CD4-positive, alpha-beta T cell (primary cell): ENCODE results near the gene WDR38. TPM values are rescaled to one million over a fixed set of nuclear protein-coding genes. Genes with fewer than 3 reads are reported as not detected.
"Not testable (repeated sequence)": the region's sequence is repeated elsewhere in the genome, so short reads cannot be mapped to it uniquely, and the experiment has no call there.

Experiments
- ATAC-seq: fragments of 200-7000 bp; cut with Tn5 transposase; one replicate; pipeline ENCODE4 v1.10.0; 2022; ENCODE audit warnings: mild to moderate bottlenecking; ENCODE audit not compliant: poor library complexity
- CTCF ChIA-PET: fragments of 350-600 bp; sonication (Branson Sonifier 250); formaldehyde crosslinking; loops from one replicate; lab custom pipeline; 2021; ENCODE audit warnings: antibody characterized with exemption, inconsistent platforms; lab: Charles Lee
- POLR2A ChIA-PET: fragments of 350-600 bp; sonication (Branson Sonifier 250); formaldehyde crosslinking; loops from one replicate; lab custom pipeline; 2021; ENCODE audit warnings: antibody characterized with exemption, inconsistent platforms; lab: Charles Lee
- DNase-seq, 14 experiments: peaks; one replicate each; pipeline ENCODE4 v3.0.0-alpha.2; 2013 to 2020; ENCODE audit warnings: mixed read lengths in 2 of 14
- H3K27ac ChIP-seq, 2 donors: one replicate each; pipeline versions ENCODE4 v1.5.1 to v1.7.0; 2013; ENCODE audit warnings: low read length in 2 of 2, low read depth in 1 of 2, mild to moderate bottlenecking in 1 of 2
- H3K27me3 ChIP-seq, 2 experiments: 1 replicate in 1 of 2; 2 replicates in 1 of 2; pipeline versions ENCODE4 v1.6.1 to v1.7.0; 2013; ENCODE audit warnings: low read length in 2 of 2, control low read depth in 1 of 2, mild to moderate bottlenecking in 1 of 2, moderate library complexity in 1 of 2; ENCODE audit not compliant: insufficient read depth in 2 of 2, control insufficient read depth in 1 of 2
- H3K36me3 ChIP-seq: one replicate; pipeline ENCODE4 v1.6.1; 2013; ENCODE audit warnings: low read length, control low read depth; ENCODE audit not compliant: insufficient read depth
- H3K4me1 ChIP-seq: one replicate; pipeline ENCODE4 v1.6.1; 2013; ENCODE audit warnings: low read length, control low read depth; ENCODE audit not compliant: insufficient read depth
- H3K4me3 ChIP-seq: one replicate; pipeline ENCODE4 v1.5.1; 2013; ENCODE audit warnings: mild to moderate bottlenecking, low read length, moderate library complexity
- H3K9me3 ChIP-seq, 2 experiments: 1 replicate in 1 of 2; 2 replicates in 1 of 2; pipeline versions ENCODE4 v1.6.1 to v1.7.0; 2013; ENCODE audit warnings: low read length in 2 of 2, mild to moderate bottlenecking in 2 of 2, control low read depth in 1 of 2, moderate library complexity in 1 of 2; ENCODE audit not compliant: control insufficient read depth in 1 of 2, insufficient read depth in 1 of 2
- H3K27ac Mint-ChIP-seq: one replicate; pipeline ENCODE4 v1.8.0; 2020; ENCODE audit warnings: mixed read lengths
- H3K27me3 Mint-ChIP-seq: one replicate; pipeline ENCODE4 v1.8.0; 2021; ENCODE audit warnings: mixed read lengths
- H3K36me3 Mint-ChIP-seq: one replicate; pipeline ENCODE4 v1.8.0; 2021; ENCODE audit warnings: low read depth, mixed read lengths
- H3K4me1 Mint-ChIP-seq: one replicate; pipeline ENCODE4 v1.8.0; 2021; ENCODE audit warnings: low read depth, mixed read lengths
- H3K4me3 Mint-ChIP-seq: one replicate; pipeline ENCODE4 v1.8.0; 2020; ENCODE audit warnings: mild to moderate bottlenecking, mixed read lengths
- H3K9me3 Mint-ChIP-seq: one replicate; pipeline ENCODE4 v1.8.0; 2020; ENCODE audit warnings: mixed read lengths
- CTCF ChIP-seq: fragments of 200-600 bp; IDR thresholded peaks from one replicate; pipeline ENCODE4 v1.8.0; 2022; ENCODE audit warnings: antibody characterized with exemption, mild to moderate bottlenecking
- intact Hi-C, 2 experiments: fragments of 100-400 bp; cut with DNase I in 1 of 2; cut with micrococcal nuclease in 1 of 2; formaldehyde crosslinking; loops; one replicate each; pipeline versions ENCODE4 v1.15.1 to v1.9.0; 2023 to 2025; cut with DNase I, micrococcal nuclease
- total RNA-seq, 174 experiments: library from RNA in 2 of 174; stranded (reverse) in 2 of 174; gene quantifications; one replicate each; pipeline ENCODE4 v1.2.3 and lab custom pipeline; 2021 to 2026

Gene WDR38
- total RNA-seq, 2 experiments from 2014 or later = not detected

GRCh38 chr9:124834591-124834990, 18.7 kb upstream of the WDR38 start:
- Histone ChIP-seq H3K4me1 (no peaks in the 10 kb centered on the region), H3K27ac (no peak overlapping the region), H3K4me3 (no peak overlapping the region), H3K27me3 (peaks cover 4 to 12% of the 10 kb centered on the region in 2 experiments), H3K9me3 (no peaks in the 10 kb centered on the region), H3K36me3 (no peaks in the 10 kb centered on the region)
- CTCF ChIA-PET = no interaction called here
- ATAC-seq (no peak), DNase-seq (no peak)
- intact Hi-C loops = no loop called here
- POLR2A ChIA-PET = no interaction called here
- H3K27ac Mint-ChIP-seq = no peak overlapping the region
- no peak overlapping the region for H3K4me3 Mint-ChIP-seq
- no peaks in the 10 kb centered on the region for H3K9me3 Mint-ChIP-seq
- H3K4me1 Mint-ChIP-seq = no peaks in the 10 kb centered on the region
- TF ChIP-seq CTCF = no peak
- H3K36me3 Mint-ChIP-seq = no peaks in the 10 kb centered on the region
- H3K27me3 Mint-ChIP-seq = peaks cover 35% of the 10 kb centered on the region

GRCh38 chr9:124835026-124835557, 18.2 kb upstream of the WDR38 start:
- Mint-ChIP-seq H3K4me1 (no peaks in the 10 kb centered on the region), H3K27ac (no peak overlapping the region), H3K9me3 (no peaks in the 10 kb centered on the region), H3K36me3 (no peaks in the 10 kb centered on the region), H3K4me3 (no peak overlapping the region), H3K27me3 (peaks cover 37% of the 10 kb centered on the region)
- Histone ChIP-seq H3K27me3 (peaks cover 5 to 17% of the 10 kb centered on the region in 2 experiments), H3K4me3 (no peak overlapping the region), H3K9me3 (no peaks in the 10 kb centered on the region), H3K4me1 (no peaks in the 10 kb centered on the region), H3K27ac (no peak overlapping the region), H3K36me3 (no peaks in the 10 kb centered on the region)
- POLR2A ChIA-PET = no interaction called here
- TF ChIP-seq CTCF = no peak
- DNase-seq = no peak
- CTCF ChIA-PET = no interaction called here
- no peak for ATAC-seq
- intact Hi-C loops = no loop called here

- CTCF ChIA-PET = interaction anchor here (2.0 kb wide), 1 partner anchor 15 kb away, joined by 5 read pairs; the partner anchor contains the start of gene WDR38
- H3K4me3 ChIP-seq, ATAC-seq, H3K27ac ChIP-seq, H3K9me3 ChIP-seq, H3K27ac Mint-ChIP-seq, H3K36me3 ChIP-seq, H3K36me3 Mint-ChIP-seq, H3K4me1 ChIP-seq, H3K9me3 Mint-ChIP-seq, H3K4me1 Mint-ChIP-seq, POLR2A ChIA-PET, H3K4me3 Mint-ChIP-seq, intact Hi-C loops, DNase-seq: not testable (repeated sequence)
- peaks cover 41% of the 10 kb centered on the region for H3K27me3 Mint-ChIP-seq
- peaks cover 3 to 19% of the 10 kb centered on the region in 2 experiments for H3K27me3 ChIP-seq
Measured at GRCh38 chr9:124838132-124838531, 15.1 kb upstream of the WDR38 start.

GRCh38 chr9:124838567-124839275, 14.5 kb upstream of the WDR38 start:
- H3K27ac ChIP-seq, H3K27ac Mint-ChIP-seq, H3K4me1 Mint-ChIP-seq, H3K9me3 ChIP-seq, H3K4me1 ChIP-seq, H3K4me3 ChIP-seq, H3K36me3 Mint-ChIP-seq, DNase-seq, intact Hi-C loops, ATAC-seq, H3K4me3 Mint-ChIP-seq, POLR2A ChIA-PET, H3K36me3 ChIP-seq, H3K9me3 Mint-ChIP-seq: not testable (repeated sequence)
- CTCF ChIA-PET = interaction anchor here (2.0 kb wide), 1 partner anchor 14 kb away, joined by 5 read pairs; the partner anchor contains the start of gene WDR38
- H3K27me3 Mint-ChIP-seq = peaks cover 41% of the 10 kb centered on the region
- peaks cover 3 to 19% of the 10 kb centered on the region in 2 experiments for H3K27me3 ChIP-seq
